GM18526 (cell line): ENCODE data around the gene YWHAB.

ENCODE experiments used
- POLR2A ChIP-seq: IDR thresholded peaks from 3 replicates; pipeline ENCODE4 v1.6.1; 2011; ENCODE audit not compliant: insufficient read length; ENCODE audit errors: extremely low read depth

Gene YWHAB

GRCh38 chr20:44928595-44928994 lies 43.1 kb downstream of the YWHAB start:
- no peak for TF ChIP-seq POLR2A

GRCh38 chr20:44930517-44931168 lies 45.1 kb downstream of the YWHAB start:
- TF ChIP-seq POLR2A: no peak

- no peak for TF ChIP-seq POLR2A
These were observed 46.4 kb downstream of the YWHAB start for GRCh38 chr20:44931911-44932310.

GRCh38 chr20:44932916-44933315 lies 47.4 kb downstream of the YWHAB start:
- TF ChIP-seq POLR2A: no peak

GRCh38 chr20:44936510-44936909 lies 51.0 kb downstream of the YWHAB start:
- TF ChIP-seq POLR2A: no peak

GRCh38 chr20:44938637-44939036 lies 53.1 kb downstream of the YWHAB start:
- TF ChIP-seq POLR2A: no peak

- TF ChIP-seq POLR2A: no peak
These were observed 55.7 kb downstream of the YWHAB start for GRCh38 chr20:44941120-44941691.

- no peak for TF ChIP-seq POLR2A
These were observed 56.9 kb downstream of the YWHAB start for GRCh38 chr20:44942264-44942973.

- TF ChIP-seq POLR2A: no peak
These were observed 58.3 kb downstream of the YWHAB start for GRCh38 chr20:44943828-44944227.

GRCh38 chr20:44945261-44945660 lies 59.8 kb downstream of the YWHAB start:
- TF ChIP-seq POLR2A: no peak

- no peak for TF ChIP-seq POLR2A
These were observed 60.9 kb downstream of the YWHAB start for GRCh38 chr20:44946271-44946852.

GRCh38 chr20:44948107-44948506 lies 62.6 kb downstream of the YWHAB start:
- TF ChIP-seq POLR2A: no peak

- TF ChIP-seq POLR2A: no peak
These were observed 63.0 kb downstream of the YWHAB start for GRCh38 chr20:44948513-44948912.

- TF ChIP-seq POLR2A: no peak
These were observed 64.9 kb downstream of the YWHAB start for GRCh38 chr20:44950368-44950767.

- no peak for TF ChIP-seq POLR2A
These were observed 67.2 kb downstream of the YWHAB start for GRCh38 chr20:44952731-44953130.

GRCh38 chr20:44954211-44954610 lies 68.7 kb downstream of the YWHAB start:
- TF ChIP-seq POLR2A: no peak
